ENCODE measurements around the gene PCAT6.
A peak's percentile ranks its signal among the peaks of the same experiment; 100 is the strongest.

Gene PCAT6

DNA sequence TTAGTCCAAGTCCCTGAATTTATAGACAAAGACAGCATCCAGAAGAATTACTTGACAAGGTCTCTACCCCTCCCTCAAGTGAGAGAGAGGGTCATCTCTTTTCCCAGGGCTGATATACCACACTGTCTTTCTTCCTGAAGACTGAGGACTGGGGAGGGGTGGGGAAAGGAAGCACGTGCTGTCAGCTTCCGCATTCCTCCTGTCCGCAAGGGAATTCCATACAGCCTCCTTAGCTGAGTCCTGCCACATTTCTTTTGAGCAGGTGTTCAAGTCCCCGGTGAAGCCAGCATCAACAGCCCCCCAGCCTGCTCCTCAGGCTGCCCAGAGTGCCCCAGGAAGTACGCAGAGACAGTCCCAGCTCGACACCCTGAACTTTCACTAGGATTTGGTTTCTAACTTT is 34.2 kb downstream of the PCAT6 start:
- Mint-ChIP-seq H3K27me3 (ENCODE audit: low read depth, poor library complexity) (peaks cover 9% of the 10 kb centered on the region), H3K36me3 (ENCODE audit: low read depth) (peaks cover 4% of the 10 kb centered on the region), H3K4me1 (peaks cover 13% of the 10 kb centered on the region), H3K27ac (no peak overlapping the region), H3K4me3 (no peak overlapping the region), H3K9me3 (no peaks in the 10 kb centered on the region)
- no peak for DNase-seq
- TF ChIP-seq, protein P1, sequence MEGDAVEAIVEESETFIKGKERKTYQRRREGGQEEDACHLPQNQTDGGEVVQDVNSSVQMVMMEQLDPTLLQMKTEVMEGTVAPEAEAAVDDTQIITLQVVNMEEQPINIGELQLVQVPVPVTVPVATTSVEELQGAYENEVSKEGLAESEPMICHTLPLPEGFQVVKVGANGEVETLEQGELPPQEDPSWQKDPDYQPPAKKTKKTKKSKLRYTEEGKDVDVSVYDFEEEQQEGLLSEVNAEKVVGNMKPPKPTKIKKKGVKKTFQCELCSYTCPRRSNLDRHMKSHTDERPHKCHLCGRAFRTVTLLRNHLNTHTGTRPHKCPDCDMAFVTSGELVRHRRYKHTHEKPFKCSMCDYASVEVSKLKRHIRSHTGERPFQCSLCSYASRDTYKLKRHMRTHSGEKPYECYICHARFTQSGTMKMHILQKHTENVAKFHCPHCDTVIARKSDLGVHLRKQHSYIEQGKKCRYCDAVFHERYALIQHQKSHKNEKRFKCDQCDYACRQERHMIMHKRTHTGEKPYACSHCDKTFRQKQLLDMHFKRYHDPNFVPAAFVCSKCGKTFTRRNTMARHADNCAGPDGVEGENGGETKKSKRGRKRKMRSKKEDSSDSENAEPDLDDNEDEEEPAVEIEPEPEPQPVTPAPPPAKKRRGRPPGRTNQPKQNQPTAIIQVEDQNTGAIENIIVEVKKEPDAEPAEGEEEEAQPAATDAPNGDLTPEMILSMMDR (IDR thresholded peaks at IDR 0.05) = no peak

DNA sequence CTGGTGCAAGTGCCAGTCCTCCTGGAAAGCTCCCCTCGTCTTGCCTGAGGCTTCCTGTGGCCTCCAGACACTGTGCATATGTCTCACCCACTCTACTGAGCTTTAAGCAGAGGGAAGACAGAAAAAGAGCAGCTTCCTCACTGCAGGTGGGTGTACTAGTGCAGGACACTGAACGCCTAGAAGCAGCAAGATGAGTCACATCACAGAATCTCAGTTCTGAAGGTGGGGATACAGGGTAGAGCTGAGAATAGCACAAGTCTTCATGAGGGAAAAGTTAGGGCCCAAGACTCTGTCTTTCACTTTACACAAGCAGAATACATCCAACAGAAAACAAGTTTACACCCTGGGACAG is 37.4 kb downstream of the PCAT6 start:
- peaks cover 21% of the 10 kb centered on the region for H3K36me3 Mint-ChIP-seq (ENCODE audit: low read depth)
- peaks cover 9% of the 10 kb centered on the region for H3K27me3 Mint-ChIP-seq (ENCODE audit: low read depth, poor library complexity)
- H3K9me3 Mint-ChIP-seq = no peaks in the 10 kb centered on the region
- TF ChIP-seq, protein P1 (IDR thresholded peaks at IDR 0.05) = no peak
- no peak overlapping the region for H3K4me3 Mint-ChIP-seq
- DNase-seq = no peak
- H3K4me1 Mint-ChIP-seq = peaks cover 6% of the 10 kb centered on the region
- H3K27ac Mint-ChIP-seq = peak overlapping the region; percentile 14

DNA sequence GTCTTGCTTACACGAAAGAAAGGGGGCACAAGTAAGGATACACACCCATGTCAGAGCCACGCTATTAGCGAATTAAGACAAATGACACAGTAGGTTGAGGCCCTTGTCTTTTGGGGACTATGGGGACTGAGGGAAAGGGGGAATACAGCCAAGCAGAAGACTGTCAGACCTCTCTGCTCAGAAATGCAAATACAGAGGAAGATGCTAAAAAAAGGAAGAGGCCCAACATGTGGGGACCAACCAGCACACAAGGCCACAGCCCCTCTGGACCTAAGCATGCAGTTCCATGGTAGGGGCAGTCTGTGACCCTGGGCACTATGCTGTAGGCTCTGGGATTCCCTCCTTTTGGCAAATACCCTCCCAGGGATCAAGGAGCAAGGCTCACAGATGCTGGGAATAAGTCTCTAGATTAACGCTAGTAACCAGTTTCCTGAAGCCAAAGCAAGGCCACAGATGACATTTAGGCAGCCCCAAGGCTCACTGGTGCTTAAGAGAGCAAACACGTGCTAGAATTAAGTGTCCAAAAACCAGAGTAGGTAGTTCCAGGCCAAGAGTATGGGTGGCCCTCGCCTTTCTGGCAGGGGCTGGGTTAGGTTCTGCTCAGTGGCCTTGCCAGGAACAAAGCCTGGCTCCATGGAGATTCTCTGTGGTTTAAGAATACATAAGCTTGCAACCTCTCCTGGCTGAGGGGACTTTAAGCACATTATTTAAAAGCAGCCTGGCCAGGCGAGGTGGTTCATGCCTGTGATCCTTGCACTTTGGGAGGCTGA is 40.0 kb downstream of the PCAT6 start:
- Mint-ChIP-seq H3K4me3 (no peak overlapping the region), H3K9me3 (no peaks in the 10 kb centered on the region), H3K36me3 (ENCODE audit: low read depth) (peaks cover 27% of the 10 kb centered on the region), H3K4me1 (no peaks in the 10 kb centered on the region), H3K27ac (no peak overlapping the region), H3K27me3 (ENCODE audit: low read depth, poor library complexity) (peaks cover 5% of the 10 kb centered on the region)
- DNase-seq = no peak
- TF ChIP-seq, protein P1 (IDR thresholded peaks at IDR 0.05) = no peak

DNA sequence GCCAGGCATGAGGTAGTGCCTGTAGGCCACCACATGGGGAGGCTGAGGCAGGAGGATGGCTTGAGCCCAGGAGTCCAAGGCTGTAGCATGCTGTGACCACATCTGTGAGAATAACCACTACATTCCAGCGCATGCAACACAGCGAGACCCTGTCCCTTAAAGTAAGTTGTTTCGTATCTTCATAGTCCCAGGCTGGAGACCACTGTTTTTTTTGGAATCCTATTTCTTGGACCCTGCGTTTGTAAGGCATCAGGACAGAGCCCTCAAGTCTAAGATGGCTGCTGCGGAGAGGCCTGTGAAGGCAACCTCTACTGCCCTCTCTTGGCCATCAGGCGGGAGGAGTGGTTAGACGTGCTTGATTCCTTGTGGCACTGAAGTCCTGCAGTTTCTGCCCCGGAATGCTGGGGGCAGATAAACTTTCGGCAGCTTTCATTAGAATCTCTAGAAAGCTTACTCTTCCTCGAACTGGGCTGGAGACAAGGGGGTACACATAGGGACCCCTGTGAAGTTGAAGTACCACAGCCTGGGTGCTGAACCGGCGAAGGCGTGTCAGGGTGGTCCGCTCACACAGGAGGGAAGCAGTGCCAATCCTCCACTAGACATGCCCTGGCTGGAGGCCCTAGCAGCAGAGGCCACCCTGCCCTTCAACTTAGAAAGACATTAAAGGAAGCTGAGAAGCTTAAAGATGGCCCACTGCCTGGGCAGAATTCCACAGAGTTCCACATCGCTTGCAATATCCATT is 41.6 kb downstream of the PCAT6 start:
- no peak overlapping the region for H3K4me3 Mint-ChIP-seq
- peak; percentile 39 for DNase-seq
- no peaks in the 10 kb centered on the region for H3K4me1 Mint-ChIP-seq
- TF ChIP-seq, protein P1 (IDR thresholded peaks at IDR 0.05) = peak; percentile 55
- H3K9me3 Mint-ChIP-seq = no peaks in the 10 kb centered on the region
- no peaks in the 10 kb centered on the region for H3K27me3 Mint-ChIP-seq (ENCODE audit: low read depth, poor library complexity)
- H3K27ac Mint-ChIP-seq = no peak overlapping the region
- H3K36me3 Mint-ChIP-seq (ENCODE audit: low read depth) = peaks cover 42% of the 10 kb centered on the region

DNA sequence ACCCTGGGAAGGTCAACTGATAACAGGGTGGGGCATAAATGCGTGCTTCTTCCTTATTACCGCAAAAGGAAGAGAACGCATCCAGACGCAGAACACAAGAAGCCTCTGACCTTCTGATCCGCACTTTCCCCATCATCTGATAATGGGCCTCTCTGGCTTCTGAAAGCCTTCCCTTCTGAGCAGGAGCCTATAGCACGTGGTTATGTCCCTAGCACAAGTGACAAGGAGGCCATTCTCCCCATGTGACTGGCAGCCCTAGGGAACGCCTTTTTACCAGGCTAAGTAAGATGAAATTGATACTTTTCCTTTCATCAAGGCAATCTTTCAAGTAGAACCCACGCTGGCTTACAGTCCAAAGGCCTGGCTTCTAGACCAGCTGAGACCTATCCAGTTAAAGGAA is 44.0 kb downstream of the PCAT6 start:
- Mint-ChIP-seq H3K36me3 (ENCODE audit: low read depth) (peaks cover 49% of the 10 kb centered on the region), H3K27me3 (ENCODE audit: low read depth, poor library complexity) (no peaks in the 10 kb centered on the region), H3K4me1 (peaks cover 2% of the 10 kb centered on the region), H3K4me3 (no peak overlapping the region), H3K27ac (no peak overlapping the region), H3K9me3 (no peaks in the 10 kb centered on the region)
- TF ChIP-seq, protein P1 (IDR thresholded peaks at IDR 0.05) = no peak
- no peak for DNase-seq
